Tibial nerve (tissue), 4 donors: ENCODE measurements around the gene HNRNPLL. TPM values are rescaled to one million over a fixed set of nuclear protein-coding genes. Genes with fewer than 3 reads are reported as not detected.

Experiments
- DNase-seq, 2 donors: peaks; one replicate each; pipeline ENCODE4 v3.0.0-alpha.2; 2019; ENCODE audit warnings: low spot score in 2 of 2
- H3K27ac ChIP-seq, 4 donors: fragments of 200-600 bp; sonication (generic) in 3 of 4; one replicate each; pipeline ENCODE4 v1.5.1; 2017 to 2019; ENCODE audit warnings: mild to moderate bottlenecking in 1 of 4
- H3K27me3 ChIP-seq, 2 donors: fragments of 200-600 bp; sonication (generic) in 1 of 2; one replicate each; pipeline versions ENCODE4 v1.5.1 to v1.6.0; 2017 to 2019
- H3K36me3 ChIP-seq, 3 donors: fragments of 200-600 bp; sonication (generic); one replicate each; pipeline ENCODE4 v1.5.1; 2018 to 2019
- H3K4me1 ChIP-seq, 4 donors: fragments of 200-600 bp; sonication (generic) in 3 of 4; one replicate each; pipeline ENCODE4 v1.5.1; 2017 to 2019
- H3K4me3 ChIP-seq, 4 donors: fragments of 200-600 bp; sonication (generic) in 3 of 4; one replicate each; pipeline ENCODE4 v1.5.1; 2017 to 2019; ENCODE audit warnings: mild to moderate bottlenecking in 1 of 4, moderate library complexity in 1 of 4
- H3K9me3 ChIP-seq, 4 donors: fragments of 200-600 bp; sonication (generic) in 3 of 4; one replicate each; pipeline ENCODE4 v1.5.1; 2017 to 2019
- CTCF ChIP-seq, 5 experiments: fragments of 200-600 bp in 3 of 5; fragments of 450-650 bp in 2 of 5; sonication (generic) in 3 of 5; IDR thresholded peaks; one replicate each; pipeline ENCODE4 v1.5.1; 2016 to 2019; ENCODE audit warnings: antibody characterized with exemption in 5 of 5, mild to moderate bottlenecking in 3 of 5, moderate library complexity in 2 of 5
- EP300 ChIP-seq, 2 donors: sonication (generic); formaldehyde crosslinking; IDR thresholded peaks; one replicate each; pipeline ENCODE4 v1.6.1; 2017; ENCODE audit warnings: antibody characterized with exemption in 2 of 2, mild to moderate bottlenecking in 1 of 2
- POLR2A ChIP-seq, 2 donors: fragments of 450-650 bp; IDR thresholded peaks; one replicate each; pipeline ENCODE4 v1.6.1; 2017; ENCODE audit warnings: antibody characterized with exemption in 2 of 2, mild to moderate bottlenecking in 2 of 2, moderate library complexity in 2 of 2
- WGBS, 2 donors: methylation state at CpG; one replicate each; pipeline ENCODE4 v1.1.5; 2018; 5-methylcytosine and 5-hydroxymethylcytosine counted together
- total RNA-seq, 4 donors: library from RNA; depleted of rRNA; stranded (reverse); fragments of >200 nt; gene quantifications; one replicate each; pipeline ENCODE4 v1.1.0, GENCODE V29; 2016

The HNRNPLL gene
- total RNA-seq, 4 donors from 2014 or later: 49.5 to 62.5 (median 53.5) TPM

- Histone ChIP-seq H3K9me3 (peaks cover 0 to 5% (median 0%) of the 10 kb centered on the region in 4 donors), H3K36me3 (no peaks in the 10 kb centered on the region), H3K27ac (no peak overlapping the region), H3K4me1 (peaks cover 0 to 9% (median 0%) of the 10 kb centered on the region in 4 donors), H3K4me3 (no peak overlapping the region), H3K27me3 (no peaks in the 10 kb centered on the region)
- DNase-seq: no peak
- TF ChIP-seq POLR2A (IDR thresholded peaks at IDR 0.05) (no peak), CTCF (IDR thresholded peaks at IDR 0.05) (no peak), EP300 (IDR thresholded peaks at IDR 0.05) (no peak)
- WGBS, 2 donors: 41% methylated on average over 2 of the region's 2 CpGs
Observed at GRCh38 chr2:38633895-38634294, 31.2 kb upstream of the HNRNPLL start.

GRCh38 chr2:38632980-38633379 lies 30.3 kb upstream of the HNRNPLL start:
- H3K4me3 ChIP-seq: no peak overlapping the region
- H3K9me3 ChIP-seq: peaks cover 0 to 5% (median 0%) of the 10 kb centered on the region in 4 donors
- peaks cover 0 to 9% (median 0%) of the 10 kb centered on the region in 4 donors for H3K4me1 ChIP-seq
- H3K36me3 ChIP-seq: no peaks in the 10 kb centered on the region
- no peak for DNase-seq
- H3K27ac ChIP-seq: no peak overlapping the region
- TF ChIP-seq POLR2A (IDR thresholded peaks at IDR 0.05) (no peak), EP300 (IDR thresholded peaks at IDR 0.05) (no peak), CTCF (IDR thresholded peaks at IDR 0.05) (no peak)
- no peaks in the 10 kb centered on the region for H3K27me3 ChIP-seq

- no peak for DNase-seq
- no peaks in the 10 kb centered on the region for H3K27me3 ChIP-seq
- H3K27ac ChIP-seq: no peak overlapping the region
- 70 to 76% methylated on average over 2 of the region's 2 CpGs for WGBS, 2 donors
- peaks cover 0 to 5% (median 0%) of the 10 kb centered on the region in 4 donors for H3K9me3 ChIP-seq
- H3K4me3 ChIP-seq: no peak overlapping the region
- no peaks in the 10 kb centered on the region for H3K36me3 ChIP-seq
- no peak for TF ChIP-seq EP300 (IDR thresholded peaks at IDR 0.05)
- no peak for TF ChIP-seq CTCF (IDR thresholded peaks at IDR 0.05)
- no peak for TF ChIP-seq POLR2A (IDR thresholded peaks at IDR 0.05)
- H3K4me1 ChIP-seq: peaks cover 0 to 9% (median 0%) of the 10 kb centered on the region in 4 donors
Observed at GRCh38 chr2:38631976-38632375, 29.2 kb upstream of the HNRNPLL start.

- no peak for TF ChIP-seq CTCF (IDR thresholded peaks at IDR 0.05)
- TF ChIP-seq POLR2A (IDR thresholded peaks at IDR 0.05): no peak
- TF ChIP-seq EP300 (IDR thresholded peaks at IDR 0.05): no peak
- Histone ChIP-seq H3K27me3 (no peaks in the 10 kb centered on the region), H3K36me3 (no peaks in the 10 kb centered on the region), H3K4me3 (no peak overlapping the region), H3K4me1 (peaks cover 0 to 9% (median 0%) of the 10 kb centered on the region in 4 donors), H3K27ac (no peak overlapping the region), H3K9me3 (peaks cover 0 to 5% (median 0%) of the 10 kb centered on the region in 4 donors)
- 82 to 86% methylated on average over 1 of the region's 1 CpG for WGBS, 2 donors
- DNase-seq: no peak
Observed at GRCh38 chr2:38629684-38630083, 27.0 kb upstream of the HNRNPLL start.

- no peaks in the 10 kb centered on the region for H3K4me1 ChIP-seq
- H3K36me3 ChIP-seq: no peaks in the 10 kb centered on the region
- no peak for DNase-seq
- peaks cover 0 to 5% (median 0%) of the 10 kb centered on the region in 4 donors for H3K9me3 ChIP-seq
- H3K27me3 ChIP-seq: no peaks in the 10 kb centered on the region
- H3K4me3 ChIP-seq: no peak overlapping the region
- 59 to 60% methylated on average over 4 of the region's 4 CpGs for WGBS, 2 donors
- TF ChIP-seq POLR2A (IDR thresholded peaks at IDR 0.05) (no peak), EP300 (IDR thresholded peaks at IDR 0.05) (no peak), CTCF (IDR thresholded peaks at IDR 0.05) (no peak)
- H3K27ac ChIP-seq: no peak overlapping the region
Observed at GRCh38 chr2:38627391-38627790, 24.7 kb upstream of the HNRNPLL start.
